ENCODE measurements around the gene CYP2C9.

- TF ChIP-seq CTCF (IDR thresholded peaks at IDR 0.05), result no peak
- no peak for TF ChIP-seq POLR2A (IDR thresholded peaks at IDR 0.05)
Observed at GRCh38 chr10:94989192-94989591, 50.7 kb downstream of the CYP2C9 start.
